HEK293 (cell line): ENCODE data around the gene RNF10.
"Not testable (repeated sequence)": the region's sequence is repeated elsewhere in the genome, so short reads cannot be mapped to it uniquely, and the experiment has no call there.

Experiments
- CTCF ChIP-seq: fragments of 450-650 bp; formaldehyde crosslinking; IDR thresholded peaks from 2 replicates; pipeline ENCODE4 v1.5.1; 2016; ENCODE audit warnings: missing biosample characterization, missing genetic modification characterization
- PBX3 ChIP-seq: sonication (generic); formaldehyde crosslinking; IDR thresholded peaks from 2 replicates; pipeline ENCODE4 v1.8.1; 2022; ENCODE audit warnings: mild to moderate bottlenecking, moderate library complexity, missing genetic modification reagents
- PRDM4 ChIP-seq: fragments of 450-650 bp; formaldehyde crosslinking; IDR thresholded peaks from 2 replicates; pipeline ENCODE4 v1.5.1; 2017; ENCODE audit warnings: missing biosample characterization, missing genetic modification characterization
- REST ChIP-seq: fragments of 450-650 bp; formaldehyde crosslinking; IDR thresholded peaks from 2 replicates; pipeline ENCODE4 v1.5.1; 2016; ENCODE audit warnings: missing biosample characterization, missing genetic modification characterization
- TCF7L2 ChIP-seq: IDR thresholded peaks from 2 replicates; pipeline ENCODE4 v1.6.1; 2011; ENCODE audit warnings: low read depth, mild to moderate bottlenecking, inconsistent platforms, low read length, moderate library complexity, borderline replicate concordance
- ZBTB1 ChIP-seq: fragments of 450-650 bp; formaldehyde crosslinking; IDR thresholded peaks from 2 replicates; pipeline ENCODE4 v1.5.1; 2016; ENCODE audit warnings: missing biosample characterization, missing genetic modification characterization
- ZNF350 ChIP-seq: fragments of 450-650 bp; formaldehyde crosslinking; IDR thresholded peaks from 2 replicates; pipeline ENCODE4 v1.5.0; 2017; ENCODE audit warnings: missing biosample characterization, mild to moderate bottlenecking, missing genetic modification characterization
- ZNF843 ChIP-seq: fragments of 450-650 bp; formaldehyde crosslinking; IDR thresholded peaks from 2 replicates; pipeline ENCODE4 v1.5.1; 2016; ENCODE audit warnings: missing biosample characterization, missing genetic modification characterization
- ZSCAN18 ChIP-seq: fragments of 450-650 bp; formaldehyde crosslinking; IDR thresholded peaks from 2 replicates; pipeline ENCODE4 v1.5.1; 2016; ENCODE audit warnings: missing biosample characterization, missing genetic modification characterization

GRCh38 chr12:120611534-120611933, 77.4 kb downstream of the RNF10 start:
- TF ChIP-seq CTCF; TCF7L2; ZSCAN18 (tag by site-specific recombination); ZBTB1; ZNF350 (tag by site-specific recombination); REST; PBX3 (CRISPR knock-in tag); PRDM4 (tag by site-specific recombination); ZNF843 (tag by site-specific recombination): not testable (repeated sequence)
